ENCODE results near the gene ZSCAN16.

DNA sequence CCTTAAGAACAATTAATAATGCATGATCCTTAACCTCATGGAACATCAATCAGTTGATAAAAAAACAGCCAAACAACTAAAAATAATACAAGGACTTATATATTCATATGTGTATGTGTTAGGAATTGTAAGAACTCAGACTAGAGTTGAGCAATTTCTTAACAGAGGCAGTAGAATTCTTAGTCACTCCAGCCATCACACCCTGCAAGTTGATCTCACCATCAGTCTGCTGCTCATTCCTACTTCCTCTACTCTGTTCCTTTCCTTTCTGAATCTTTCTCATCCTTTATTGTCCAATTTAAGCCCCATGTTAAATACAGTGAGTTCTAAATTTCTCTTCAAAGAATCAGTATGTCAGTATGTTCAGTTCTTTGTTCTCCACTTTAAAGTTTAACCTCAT lies 41.5 kb upstream of the ZSCAN16 start:
- TF ChIP-seq, protein P1, sequence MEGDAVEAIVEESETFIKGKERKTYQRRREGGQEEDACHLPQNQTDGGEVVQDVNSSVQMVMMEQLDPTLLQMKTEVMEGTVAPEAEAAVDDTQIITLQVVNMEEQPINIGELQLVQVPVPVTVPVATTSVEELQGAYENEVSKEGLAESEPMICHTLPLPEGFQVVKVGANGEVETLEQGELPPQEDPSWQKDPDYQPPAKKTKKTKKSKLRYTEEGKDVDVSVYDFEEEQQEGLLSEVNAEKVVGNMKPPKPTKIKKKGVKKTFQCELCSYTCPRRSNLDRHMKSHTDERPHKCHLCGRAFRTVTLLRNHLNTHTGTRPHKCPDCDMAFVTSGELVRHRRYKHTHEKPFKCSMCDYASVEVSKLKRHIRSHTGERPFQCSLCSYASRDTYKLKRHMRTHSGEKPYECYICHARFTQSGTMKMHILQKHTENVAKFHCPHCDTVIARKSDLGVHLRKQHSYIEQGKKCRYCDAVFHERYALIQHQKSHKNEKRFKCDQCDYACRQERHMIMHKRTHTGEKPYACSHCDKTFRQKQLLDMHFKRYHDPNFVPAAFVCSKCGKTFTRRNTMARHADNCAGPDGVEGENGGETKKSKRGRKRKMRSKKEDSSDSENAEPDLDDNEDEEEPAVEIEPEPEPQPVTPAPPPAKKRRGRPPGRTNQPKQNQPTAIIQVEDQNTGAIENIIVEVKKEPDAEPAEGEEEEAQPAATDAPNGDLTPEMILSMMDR (IDR thresholded peaks at IDR 0.05) = no peak
- no peak for TF ChIP-seq EZH2 (IDR thresholded peaks at IDR 0.05; ENCODE audit: borderline replicate concordance, insufficient read depth, low read depth, low read length, poor library complexity, severe bottlenecking)

Measured in B cell (primary cell).